Panc1 (cell line): ENCODE results near the gene TRAF5. TPM values are rescaled to one million over a fixed set of nuclear protein-coding genes. Genes with fewer than 3 reads are reported as not detected.

Experiments
- ATAC-seq: fragments of 200-7000 bp; cut with Tn5 transposase; 2 replicates; pipeline ENCODE4 v1.9.1; 2020; ENCODE audit warnings: mild to moderate bottlenecking, moderate library complexity
- BruUV-seq: library from RNA; stranded (reverse); fragments of 400-500 nt; replicated peaks from 2 replicates; lab custom pipeline; 2021; lab: Mats Ljungman, UMichigan
- CTCF ChIA-PET: fragments of 300-600 bp; sonication (Branson Sonifier 250); formaldehyde crosslinking; loops from one replicate; lab custom pipeline; 2022; ENCODE audit warnings: antibody characterized with exemption; lab: Charles Lee
- POLR2A ChIA-PET: fragments of 300-600 bp; sonication (Branson Sonifier 250); formaldehyde crosslinking; loops from one replicate; lab custom pipeline; 2022; ENCODE audit warnings: antibody characterized with exemption; lab: Charles Lee
- DNase-seq: peaks from one replicate; pipeline ENCODE4 v3.0.0-alpha.2; 2010; ENCODE audit warnings: low read depth, low spot score
- H3K27ac ChIP-seq: 2 replicates; pipeline ENCODE4 v1.5.1; 2011; ENCODE audit warnings: mild to moderate bottlenecking, low read length, inconsistent platforms
- H3K27me3 ChIP-seq: fragments of 200-500 bp; sonication (Bioruptor generic); 2 replicates; pipeline ENCODE4 v1.6.0; 2014; ENCODE audit warnings: low read length, inconsistent platforms; ENCODE audit not compliant: control insufficient read depth, insufficient read depth
- H3K36me3 ChIP-seq: fragments of 200-500 bp; sonication (Bioruptor generic); 2 replicates; pipeline ENCODE4 v1.5.1; 2014; ENCODE audit warnings: inconsistent platforms, mild to moderate bottlenecking, low read length, moderate library complexity; ENCODE audit not compliant: control insufficient read depth, insufficient read depth
- H3K4me1 ChIP-seq: 2 replicates; pipeline ENCODE4 v1.5.1; 2011; ENCODE audit warnings: inconsistent platforms, mild to moderate bottlenecking, low read length, moderate library complexity; ENCODE audit not compliant: control insufficient read depth, insufficient read depth
- H3K4me3 ChIP-seq, 2 experiments: 2 replicates each; pipeline ENCODE4 v1.5.1; 2011 to 2012; ENCODE audit warnings: low read depth in 2 of 2, low read length in 2 of 2, mild to moderate bottlenecking in 2 of 2, inconsistent platforms in 1 of 2, moderate library complexity in 1 of 2
- H3K9me3 ChIP-seq: fragments of 200-500 bp; sonication (Bioruptor generic); 2 replicates; pipeline ENCODE4 v1.5.1; 2014; ENCODE audit warnings: low read depth, mild to moderate bottlenecking, inconsistent platforms, low read length, moderate library complexity; ENCODE audit not compliant: control insufficient read depth, insufficient read depth
- POLR2AphosphoS5 ChIP-seq: IDR thresholded peaks from 2 replicates; pipeline ENCODE4 v1.6.1; 2012; ENCODE audit warnings: mild to moderate bottlenecking, low read depth, low read length, moderate library complexity
- SIN3A ChIP-seq: IDR thresholded peaks from 2 replicates; pipeline ENCODE4 v1.6.1; 2012; ENCODE audit warnings: low read depth, mild to moderate bottlenecking, low read length, moderate library complexity, borderline replicate concordance; ENCODE audit not compliant: insufficient read depth
- TCF7L2 ChIP-seq: IDR thresholded peaks from 2 replicates; pipeline ENCODE4 v1.6.1; 2011; ENCODE audit warnings: mild to moderate bottlenecking, low read depth, low read length, inconsistent platforms
- in situ Hi-C: cut with HindIII; loops from 2 replicates; pipeline ENCODE4 v1.10.0; 2016; ENCODE audit warnings: low sequenced_read_pairs, low pct_unique_long_range_greater_than_20kb
- intact Hi-C: fragments of 100-400 bp; cut with micrococcal nuclease; formaldehyde crosslinking; loops from one replicate; pipeline ENCODE4 v1.10.0; 2022; ENCODE audit not compliant: unreplicated experiment
- total RNA-seq: library from RNA; stranded (reverse); gene quantifications from one replicate; pipeline ENCODE4 v1.2.1, GENCODE V29; 2021; ENCODE audit not compliant: unreplicated experiment
- TF ChIP-seq, protein P1 (sequence below), 2 experiments: IDR thresholded peaks; 2 replicates each; pipeline ENCODE4 v1.6.1; 2011 to 2012; ENCODE audit warnings: low read depth in 2 of 2, control low read depth in 1 of 2, low read length in 1 of 2, mild to moderate bottlenecking in 1 of 2, moderate library complexity in 1 of 2; ENCODE audit not compliant: insufficient read depth in 1 of 2
- TF ChIP-seq, protein P2 (sequence below): fragments of 450-650 bp; IDR thresholded peaks from 2 replicates; pipeline ENCODE4 v1.5.1; 2017; ENCODE audit warnings: mild to moderate bottlenecking

The TRAF5 gene
- total RNA-seq, 1 experiment from 2014 or later = 10.5 TPM

DNA sequence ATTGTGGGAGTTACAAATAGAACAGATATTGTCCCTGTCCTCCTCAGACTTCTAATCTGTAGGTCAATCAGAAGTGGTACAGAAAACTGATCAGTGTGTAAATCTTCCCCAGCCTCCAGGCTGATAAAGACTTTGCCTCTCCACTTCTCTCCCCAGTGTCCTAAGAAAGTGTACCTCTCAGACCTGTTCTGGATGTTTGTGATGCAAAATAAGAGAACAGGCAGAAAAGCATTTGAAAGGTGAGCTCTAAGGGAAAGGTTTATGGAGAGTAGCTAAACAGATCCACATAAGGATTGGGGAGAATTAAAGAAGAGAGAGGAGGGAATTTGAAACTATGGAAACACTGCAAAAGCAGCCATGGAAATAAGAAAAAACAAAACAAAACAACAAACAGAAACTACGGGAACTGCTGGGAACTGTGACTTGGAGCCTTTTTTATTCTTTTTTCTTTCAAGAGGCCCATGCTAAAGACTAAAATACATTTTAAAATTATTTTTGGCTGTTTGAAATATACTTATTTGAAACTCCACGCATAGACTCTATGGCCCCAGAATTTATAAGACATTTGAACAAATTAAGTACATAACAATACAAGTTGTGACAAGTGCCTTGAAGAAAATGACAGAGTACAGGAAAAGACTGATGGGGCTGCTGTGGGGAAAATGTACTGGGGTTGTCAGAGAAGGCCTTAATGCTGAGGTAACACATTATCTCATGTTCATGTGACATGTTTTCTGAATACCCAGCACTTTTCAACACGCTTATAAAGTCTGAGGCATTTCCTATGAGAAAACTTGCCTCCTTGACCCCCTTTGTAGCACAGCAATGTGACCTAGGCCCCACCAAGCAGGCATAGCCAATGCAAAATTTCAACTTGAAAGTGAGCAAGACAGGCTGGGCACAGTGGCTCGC lies 51.2 kb downstream of the TRAF5 start:
- no peak for DNase-seq
- CTCF ChIA-PET = no interaction called here
- in situ Hi-C loops (no loop called here), intact Hi-C loops (no loop called here)
- H3K4me3 ChIP-seq = no peak overlapping the region
- POLR2A ChIA-PET = interaction anchor here (0.7 kb wide), 1 partner anchor 1140 kb away, joined by 3 read pairs; no protein-coding TSS in a partner anchor
- no peaks in the 10 kb centered on the region for H3K4me1 ChIP-seq
- no peak overlapping the region for H3K27ac ChIP-seq
- no peaks in the 10 kb centered on the region for H3K27me3 ChIP-seq
- no TSS peak for BruUV-seq
- H3K36me3 ChIP-seq = no peaks in the 10 kb centered on the region; the same call in 1 of the 2 replicates
- no peaks in the 10 kb centered on the region for H3K9me3 ChIP-seq
- no peak for ATAC-seq
- no peak for TF ChIP-seq POLR2AphosphoS5
- TF ChIP-seq TCF7L2 = no peak
- TF ChIP-seq, protein P1, sequence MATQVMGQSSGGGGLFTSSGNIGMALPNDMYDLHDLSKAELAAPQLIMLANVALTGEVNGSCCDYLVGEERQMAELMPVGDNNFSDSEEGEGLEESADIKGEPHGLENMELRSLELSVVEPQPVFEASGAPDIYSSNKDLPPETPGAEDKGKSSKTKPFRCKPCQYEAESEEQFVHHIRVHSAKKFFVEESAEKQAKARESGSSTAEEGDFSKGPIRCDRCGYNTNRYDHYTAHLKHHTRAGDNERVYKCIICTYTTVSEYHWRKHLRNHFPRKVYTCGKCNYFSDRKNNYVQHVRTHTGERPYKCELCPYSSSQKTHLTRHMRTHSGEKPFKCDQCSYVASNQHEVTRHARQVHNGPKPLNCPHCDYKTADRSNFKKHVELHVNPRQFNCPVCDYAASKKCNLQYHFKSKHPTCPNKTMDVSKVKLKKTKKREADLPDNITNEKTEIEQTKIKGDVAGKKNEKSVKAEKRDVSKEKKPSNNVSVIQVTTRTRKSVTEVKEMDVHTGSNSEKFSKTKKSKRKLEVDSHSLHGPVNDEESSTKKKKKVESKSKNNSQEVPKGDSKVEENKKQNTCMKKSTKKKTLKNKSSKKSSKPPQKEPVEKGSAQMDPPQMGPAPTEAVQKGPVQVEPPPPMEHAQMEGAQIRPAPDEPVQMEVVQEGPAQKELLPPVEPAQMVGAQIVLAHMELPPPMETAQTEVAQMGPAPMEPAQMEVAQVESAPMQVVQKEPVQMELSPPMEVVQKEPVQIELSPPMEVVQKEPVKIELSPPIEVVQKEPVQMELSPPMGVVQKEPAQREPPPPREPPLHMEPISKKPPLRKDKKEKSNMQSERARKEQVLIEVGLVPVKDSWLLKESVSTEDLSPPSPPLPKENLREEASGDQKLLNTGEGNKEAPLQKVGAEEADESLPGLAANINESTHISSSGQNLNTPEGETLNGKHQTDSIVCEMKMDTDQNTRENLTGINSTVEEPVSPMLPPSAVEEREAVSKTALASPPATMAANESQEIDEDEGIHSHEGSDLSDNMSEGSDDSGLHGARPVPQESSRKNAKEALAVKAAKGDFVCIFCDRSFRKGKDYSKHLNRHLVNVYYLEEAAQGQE (IDR thresholded peaks at IDR 0.05; ENCODE audit: insufficient read depth in 1 of 2, low read depth in 2 of 2, low read length in 1 of 2) = no peak
- no peak for TF ChIP-seq SIN3A
- TF ChIP-seq, protein P2, sequence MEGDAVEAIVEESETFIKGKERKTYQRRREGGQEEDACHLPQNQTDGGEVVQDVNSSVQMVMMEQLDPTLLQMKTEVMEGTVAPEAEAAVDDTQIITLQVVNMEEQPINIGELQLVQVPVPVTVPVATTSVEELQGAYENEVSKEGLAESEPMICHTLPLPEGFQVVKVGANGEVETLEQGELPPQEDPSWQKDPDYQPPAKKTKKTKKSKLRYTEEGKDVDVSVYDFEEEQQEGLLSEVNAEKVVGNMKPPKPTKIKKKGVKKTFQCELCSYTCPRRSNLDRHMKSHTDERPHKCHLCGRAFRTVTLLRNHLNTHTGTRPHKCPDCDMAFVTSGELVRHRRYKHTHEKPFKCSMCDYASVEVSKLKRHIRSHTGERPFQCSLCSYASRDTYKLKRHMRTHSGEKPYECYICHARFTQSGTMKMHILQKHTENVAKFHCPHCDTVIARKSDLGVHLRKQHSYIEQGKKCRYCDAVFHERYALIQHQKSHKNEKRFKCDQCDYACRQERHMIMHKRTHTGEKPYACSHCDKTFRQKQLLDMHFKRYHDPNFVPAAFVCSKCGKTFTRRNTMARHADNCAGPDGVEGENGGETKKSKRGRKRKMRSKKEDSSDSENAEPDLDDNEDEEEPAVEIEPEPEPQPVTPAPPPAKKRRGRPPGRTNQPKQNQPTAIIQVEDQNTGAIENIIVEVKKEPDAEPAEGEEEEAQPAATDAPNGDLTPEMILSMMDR = no peak

DNA sequence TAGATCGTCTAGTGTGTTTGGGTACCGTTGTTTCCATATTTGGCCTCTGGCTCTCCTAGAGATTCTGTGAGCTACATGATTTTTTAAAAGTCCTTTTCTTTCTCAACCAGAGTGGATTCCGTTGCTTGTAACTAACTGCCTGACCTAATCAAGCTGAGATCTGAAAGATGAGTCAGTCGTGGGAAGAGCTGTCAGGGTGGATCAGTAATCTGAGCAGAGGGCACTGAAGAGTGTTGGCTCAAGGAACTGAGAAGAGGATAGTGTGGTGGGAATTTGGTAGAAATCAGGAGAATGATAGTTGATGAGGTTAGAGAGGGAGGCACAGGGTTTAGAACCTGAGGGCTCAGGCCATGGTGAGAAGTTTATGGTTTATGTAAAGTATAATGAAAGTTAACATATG lies 52.2 kb downstream of the TRAF5 start:
- Histone ChIP-seq H3K27ac (no peak overlapping the region), H3K4me1 (0 out of 2 replicates have a peak, but pooled peaks cover 6% of the 10 kb centered on the region), H3K27me3 (no peaks in the 10 kb centered on the region), H3K4me3 (no peak overlapping the region), H3K36me3 (peaks cover 3% of the 10 kb centered on the region; the same call in 1 of the 2 replicates), H3K9me3 (no peaks in the 10 kb centered on the region)
- DNase-seq (no peak), ATAC-seq (no peak)
- ChIA-PET CTCF (no interaction called here), POLR2A (no interaction called here)
- no TSS peak for BruUV-seq
- TF ChIP-seq, protein P2 = no peak
- TF ChIP-seq POLR2AphosphoS5 (no peak), SIN3A (no peak), TCF7L2 (no peak)
- TF ChIP-seq, protein P1 (IDR thresholded peaks at IDR 0.05; ENCODE audit: insufficient read depth in 1 of 2, low read depth in 2 of 2, low read length in 1 of 2) = no peak
- in situ Hi-C loops = no loop called here
- intact Hi-C loops = no loop called here
